IMR-90 (cell line): ENCODE results near the gene PRRC2B. TPM values are rescaled to one million over a fixed set of nuclear protein-coding genes. Genes with fewer than 3 reads are reported as not detected.

Experiments
- ATAC-seq: fragments of 200-7000 bp; cut with Tn5 transposase; 2 replicates; pipeline ENCODE4 v1.9.1; 2020; ENCODE audit warnings: low read depth, mild to moderate bottlenecking, moderate library complexity
- BruUV-seq: library from RNA; stranded (reverse); fragments of 400-500 nt; replicated peaks from 2 replicates; lab custom pipeline; 2021; lab: Mats Ljungman, UMichigan
- CTCF ChIA-PET: fragments of 300-600 bp; formaldehyde crosslinking; extraction: SDS; loops from one replicate; lab custom pipeline; 2021; ENCODE audit warnings: antibody characterized with exemption; lab: Yijun Ruan, JAX
- POLR2A ChIA-PET: fragments of 300-600 bp; sonication (Branson Sonifier 250); formaldehyde crosslinking; loops from one replicate; lab custom pipeline; 2022; ENCODE audit warnings: antibody characterized with exemption; ENCODE audit not compliant: unreplicated experiment; lab: Charles Lee
- DNase-seq: peaks from one replicate; pipeline ENCODE4 v3.0.0; 2013
- H2AFZ ChIP-seq: replicated peaks from 2 replicates; pipeline ENCODE3; 2013; ENCODE audit warnings: low read length, mild to moderate bottlenecking; ENCODE audit not compliant: poor library complexity
- H2AK5ac ChIP-seq: 2 replicates; pipeline ENCODE4 v1.6.1; 2013; ENCODE audit warnings: low read depth, low read length, inconsistent platforms
- H2AK9ac ChIP-seq: replicated peaks from 2 replicates; pipeline ENCODE3; 2013; ENCODE audit warnings: mild to moderate bottlenecking, low read depth, low read length, moderate library complexity; ENCODE audit not compliant: poor library complexity
- H2BK120ac ChIP-seq: 2 replicates; pipeline ENCODE4 v1.6.1; 2013; ENCODE audit warnings: low read depth, low read length, inconsistent platforms
- H2BK15ac ChIP-seq: 3 replicates; pipeline ENCODE4 v1.6.1; 2013; ENCODE audit warnings: low read depth, low read length, inconsistent platforms
- H2BK20ac ChIP-seq: 2 replicates; pipeline ENCODE4 v1.6.1; 2013; ENCODE audit warnings: low read depth, mild to moderate bottlenecking, inconsistent platforms, low read length, moderate library complexity
- H2BK5ac ChIP-seq: 2 replicates; pipeline ENCODE4 v1.6.1; 2013; ENCODE audit warnings: mild to moderate bottlenecking, low read depth, low read length, inconsistent platforms; ENCODE audit not compliant: poor library complexity, severe bottlenecking
- H3K14ac ChIP-seq: replicated peaks from 2 replicates; pipeline ENCODE4 v1.6.1; 2013; ENCODE audit warnings: low read depth, low read length, inconsistent platforms
- H3K18ac ChIP-seq: 2 replicates; pipeline ENCODE4 v1.6.1; 2013; ENCODE audit warnings: low read depth, low read length, control low read depth
- H3K23ac ChIP-seq: 2 replicates; pipeline ENCODE4 v1.6.1; 2013; ENCODE audit warnings: low read depth, low read length, inconsistent platforms
- H3K27ac ChIP-seq: 2 replicates; pipeline ENCODE4 v1.5.1; 2013; ENCODE audit warnings: mild to moderate bottlenecking, control low read depth, low read length; ENCODE audit not compliant: insufficient read depth
- H3K27me3 ChIP-seq: 2 replicates; pipeline ENCODE4 v1.6.1; 2013; ENCODE audit warnings: low read length; ENCODE audit not compliant: control insufficient read depth, insufficient read depth
- H3K36me3 ChIP-seq: 2 replicates; pipeline ENCODE4 v1.6.1; 2013; ENCODE audit warnings: low read length, mixed read lengths; ENCODE audit not compliant: control insufficient read depth, insufficient read depth
- H3K4ac ChIP-seq: 2 replicates; pipeline ENCODE4 v1.6.1; 2013; ENCODE audit warnings: low read depth, low read length, inconsistent platforms
- H3K4me1 ChIP-seq: 2 replicates; pipeline ENCODE4 v1.6.1; 2013; ENCODE audit warnings: low read length, mixed read lengths; ENCODE audit not compliant: control insufficient read depth, insufficient read depth
- H3K4me2 ChIP-seq: 2 replicates; pipeline ENCODE4 v1.6.1; 2013; ENCODE audit warnings: low read depth, mild to moderate bottlenecking, control low read depth, low read length, moderate library complexity
- H3K4me3 ChIP-seq: 2 replicates; pipeline ENCODE4 v1.5.1; 2013; ENCODE audit warnings: low read depth, mild to moderate bottlenecking, control low read depth, low read length, moderate library complexity; ENCODE audit not compliant: insufficient read depth
- H3K56ac ChIP-seq: 2 replicates; pipeline ENCODE4 v1.6.1; 2013; ENCODE audit warnings: low read length, inconsistent platforms; ENCODE audit not compliant: insufficient read depth; ENCODE audit errors: extremely low read depth
- H3K79me1 ChIP-seq, 2 experiments: 2 replicates each; pipeline ENCODE4 v1.6.1; 2013; ENCODE audit warnings: low read length in 2 of 2, inconsistent platforms in 1 of 2, low read depth in 1 of 2
- H3K9ac ChIP-seq: 2 replicates; pipeline ENCODE4 v1.6.1; 2013; ENCODE audit warnings: low read depth, low read length, control low read depth
- H3K9me1 ChIP-seq: 2 replicates; pipeline ENCODE4 v1.6.1; 2013; ENCODE audit warnings: low read length, inconsistent platforms; ENCODE audit not compliant: insufficient read depth
- H3K9me3 ChIP-seq: 2 replicates; pipeline ENCODE4 v1.6.1; 2013; ENCODE audit warnings: low read length; ENCODE audit not compliant: control insufficient read depth, insufficient read depth
- H4K20me1 ChIP-seq: 2 replicates; pipeline ENCODE4 v1.6.1; 2013; ENCODE audit warnings: low read length, inconsistent platforms; ENCODE audit not compliant: insufficient read depth
- H4K5ac ChIP-seq: 2 replicates; pipeline ENCODE4 v1.6.1; 2013; ENCODE audit warnings: mild to moderate bottlenecking, low read depth, low read length, control low read depth
- H4K8ac ChIP-seq, 2 experiments: 2 replicates each; pipeline ENCODE4 v1.6.1; 2013; ENCODE audit warnings: low read depth in 2 of 2, low read length in 2 of 2, control low read depth in 1 of 2, inconsistent platforms in 1 of 2
- H4K91ac ChIP-seq: 2 replicates; pipeline ENCODE4 v1.6.1; 2013; ENCODE audit warnings: low read depth, low read length, inconsistent platforms; ENCODE audit not compliant: insufficient read depth
- BHLHE40 ChIP-seq: fragments of 150-350 bp; IDR thresholded peaks from 2 replicates; pipeline ENCODE4 v1.6.1; 2016; ENCODE audit warnings: mild to moderate bottlenecking, low read depth, low read length
- CEBPB ChIP-seq: IDR thresholded peaks from 2 replicates; pipeline ENCODE4 v1.6.1; 2012; ENCODE audit warnings: low read depth, low read length, improper control_type of control experiment
- CHD1 ChIP-seq: IDR thresholded peaks from 2 replicates; pipeline ENCODE4 v1.6.1; 2012; ENCODE audit warnings: low read depth, low read length, improper control_type of control experiment
- CTCF ChIP-seq: conservative IDR thresholded peaks from 2 replicates; pipeline ENCODE4 v1.5.1; 2012; ENCODE audit warnings: mild to moderate bottlenecking, low read depth, low read length, improper control_type of control experiment
- FOS ChIP-seq: fragments of 150-350 bp; IDR thresholded peaks from 2 replicates; pipeline ENCODE4 v1.6.1; 2016; ENCODE audit warnings: low read depth, low read length
- MAFK ChIP-seq: IDR thresholded peaks from 2 replicates; pipeline ENCODE4 v1.6.1; 2012; ENCODE audit warnings: low read depth, low read length, improper control_type of control experiment
- MAZ ChIP-seq: IDR thresholded peaks from 2 replicates; pipeline ENCODE4 v1.6.1; 2012; ENCODE audit warnings: low read depth, mild to moderate bottlenecking, low read length, improper control_type of control experiment, moderate library complexity, borderline replicate concordance
- MXI1 ChIP-seq: IDR thresholded peaks from 2 replicates; pipeline ENCODE4 v1.6.1; 2012; ENCODE audit warnings: low read depth, mild to moderate bottlenecking, low read length, moderate library complexity, borderline replicate concordance
- NFE2L2 ChIP-seq: fragments of 150-350 bp; IDR thresholded peaks from 2 replicates; pipeline ENCODE4 v1.6.1; 2016; ENCODE audit warnings: low read depth, mild to moderate bottlenecking, low read length
- POLR2A ChIP-seq: IDR thresholded peaks from 2 replicates; pipeline ENCODE4 v1.6.1; 2012; ENCODE audit warnings: mild to moderate bottlenecking, low read depth, low read length
- RAD21 ChIP-seq: IDR thresholded peaks from 2 replicates; pipeline ENCODE4 v1.6.1; 2012; ENCODE audit warnings: low read length, improper control_type of control experiment
- SMC3 ChIP-seq: fragments of 150-350 bp; IDR thresholded peaks from 2 replicates; pipeline ENCODE4 v1.6.1; 2016; ENCODE audit warnings: low read depth, mild to moderate bottlenecking, antibody characterized with exemption, low read length, moderate library complexity
- WGBS, 2 experiments: methylation state at CpG; one replicate each; pipeline versions ENCODE4 v1.1.5 to v1.1.7; 2013; ENCODE audit warnings: missing lambda C conversion rate in 2 of 2; ENCODE audit not compliant: insufficient read length in 1 of 2; ENCODE audit errors: extremely low coverage in 2 of 2; 5-methylcytosine and 5-hydroxymethylcytosine counted together
- dilution Hi-C: fragments of 300-500 bp; cut with HindIII; formaldehyde crosslinking; loops from one replicate; pipeline ENCODE4 v1.14.3; 2018; ENCODE audit warnings: low sequenced_read_pairs; ENCODE audit not compliant: unreplicated experiment
- in situ Hi-C: fragments of 300-500 bp; cut with MboI; formaldehyde crosslinking; loops from 3 replicates; pipeline ENCODE4 v1.14.3; 2019; ENCODE audit warnings: low sequenced_read_pairs, inconsistent platforms, mixed read lengths
- intact Hi-C: fragments of 100-400 bp; cut with micrococcal nuclease; formaldehyde crosslinking; loops from 2 replicates; pipeline ENCODE4 v1.10.0; 2022
- polyA plus RNA-seq, 3 experiments: library from polyadenylated mRNA; depleted of rRNA; stranded (reverse); fragments of >200 nt; gene quantifications; 2 replicates each; pipeline ENCODE4 v1.2.3, GENCODE V29; 2012; ENCODE audit warnings: low replicate concordance in 1 of 3
- total RNA-seq: library from RNA; depleted of rRNA; stranded (reverse); fragments of >200 nt; gene quantifications from 2 replicates; pipeline ENCODE4 v1.2.3, GENCODE V29; 2012
- TF ChIP-seq, protein P1 (sequence below): fragments of 150-350 bp; IDR thresholded peaks from 2 replicates; pipeline ENCODE4 v1.6.1; 2016; ENCODE audit warnings: low read depth, mild to moderate bottlenecking, low read length, moderate library complexity, borderline replicate concordance
- TF ChIP-seq, protein P2 (sequence below): fragments of 150-350 bp; IDR thresholded peaks from 2 replicates; pipeline ENCODE4 v1.6.1; 2017; ENCODE audit warnings: mild to moderate bottlenecking, antibody characterized with exemption, low read length, low read depth

PRRC2B gene
- total and polyA plus RNA-seq, 2 of the 4 experiments (the other 2 are of a cell fraction), result 19.4 to 39.1 TPM

DNA sequence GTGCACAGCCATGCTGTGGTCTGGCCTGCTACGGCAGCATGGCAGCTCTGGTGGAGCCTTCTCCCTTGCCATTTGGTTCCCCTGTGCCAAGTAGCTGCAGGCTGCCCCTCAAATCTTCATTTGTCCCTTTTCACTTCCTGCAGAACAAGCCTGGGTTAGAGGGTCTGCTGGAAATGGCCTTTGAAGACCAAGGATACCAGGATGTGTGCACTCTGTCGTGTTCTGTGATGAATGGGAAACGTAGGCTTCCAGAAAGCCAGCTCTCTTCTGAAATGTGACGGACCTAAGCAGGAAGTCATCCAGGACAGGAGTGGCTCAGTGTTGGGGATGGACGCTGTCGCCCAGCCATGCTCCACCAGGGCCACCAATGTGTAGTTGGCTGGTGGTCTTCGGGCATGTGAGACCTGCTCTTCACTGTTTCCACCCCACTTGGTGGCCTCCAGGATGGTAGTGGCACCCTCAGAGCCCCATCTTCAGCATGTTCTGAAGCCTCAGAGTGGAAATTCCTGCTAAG is 105.4 kb downstream of the PRRC2B start:
- peaks cover 27% of the 10 kb centered on the region for H4K20me1 ChIP-seq
- no TSS peak for BruUV-seq
- dilution Hi-C loops (no loop called here), intact Hi-C loops (no loop called here), in situ Hi-C loops (no loop called here)
- H3K18ac ChIP-seq, result no peak overlapping the region
- H3K4me3 ChIP-seq, result no peak overlapping the region
- no peak overlapping the region for H4K5ac ChIP-seq
- H3K14ac ChIP-seq, result no peak overlapping the region
- H3K9me3 ChIP-seq, result no peaks in the 10 kb centered on the region
- POLR2A ChIA-PET, result no interaction called here
- H3K4me2 ChIP-seq, result no peak overlapping the region
- no peak for ATAC-seq
- WGBS, 2 experiments, result 93% methylated on average over 5 of the region's 7 CpGs; no CpG with 5 or more reads in 1 of the 2 experiments
- no peak for DNase-seq
- TF ChIP-seq SMC3 (no peak), MXI1 (no peak), CEBPB (no peak), POLR2A (no peak), CHD1 (no peak), MAFK (no peak), BHLHE40 (no peak), CTCF (no peak), FOS (no peak), MAZ (no peak), RAD21 (no peak), NFE2L2 (no peak)
- TF ChIP-seq, protein P1, sequence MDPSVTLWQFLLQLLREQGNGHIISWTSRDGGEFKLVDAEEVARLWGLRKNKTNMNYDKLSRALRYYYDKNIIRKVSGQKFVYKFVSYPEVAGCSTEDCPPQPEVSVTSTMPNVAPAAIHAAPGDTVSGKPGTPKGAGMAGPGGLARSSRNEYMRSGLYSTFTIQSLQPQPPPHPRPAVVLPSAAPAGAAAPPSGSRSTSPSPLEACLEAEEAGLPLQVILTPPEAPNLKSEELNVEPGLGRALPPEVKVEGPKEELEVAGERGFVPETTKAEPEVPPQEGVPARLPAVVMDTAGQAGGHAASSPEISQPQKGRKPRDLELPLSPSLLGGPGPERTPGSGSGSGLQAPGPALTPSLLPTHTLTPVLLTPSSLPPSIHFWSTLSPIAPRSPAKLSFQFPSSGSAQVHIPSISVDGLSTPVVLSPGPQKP, result no peak
- TF ChIP-seq, protein P2, sequence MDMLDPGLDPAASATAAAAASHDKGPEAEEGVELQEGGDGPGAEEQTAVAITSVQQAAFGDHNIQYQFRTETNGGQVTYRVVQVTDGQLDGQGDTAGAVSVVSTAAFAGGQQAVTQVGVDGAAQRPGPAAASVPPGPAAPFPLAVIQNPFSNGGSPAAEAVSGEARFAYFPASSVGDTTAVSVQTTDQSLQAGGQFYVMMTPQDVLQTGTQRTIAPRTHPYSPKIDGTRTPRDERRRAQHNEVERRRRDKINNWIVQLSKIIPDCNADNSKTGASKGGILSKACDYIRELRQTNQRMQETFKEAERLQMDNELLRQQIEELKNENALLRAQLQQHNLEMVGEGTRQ, result no peak
- no peaks in the 10 kb centered on the region for H3K27me3 ChIP-seq
- no peak overlapping the region for H3K9ac ChIP-seq
- H2AFZ ChIP-seq, result no peak overlapping the region
- no peak overlapping the region for H2AK5ac ChIP-seq
- no peak overlapping the region for H2AK9ac ChIP-seq
- H4K8ac ChIP-seq, result no peak overlapping the region
- peaks cover 12 to 44% of the 10 kb centered on the region in 2 experiments for H3K79me1 ChIP-seq
- H4K91ac ChIP-seq, result no peak overlapping the region
- CTCF ChIA-PET, result no interaction called here
- H2BK5ac ChIP-seq, result no peak overlapping the region
- no peak overlapping the region for H2BK15ac ChIP-seq
- peaks cover 6% of the 10 kb centered on the region; the same call in 1 of the 2 replicates for H3K4me1 ChIP-seq
- H3K27ac ChIP-seq, result no peak overlapping the region
- no peak overlapping the region for H3K23ac ChIP-seq
- no peak overlapping the region for H2BK20ac ChIP-seq
- no peak overlapping the region for H3K4ac ChIP-seq
- H3K36me3 ChIP-seq, result peaks cover 55% of the 10 kb centered on the region
- no peak overlapping the region for H3K56ac ChIP-seq
- peaks cover 7% of the 10 kb centered on the region; the same call in 1 of the 2 replicates for H3K9me1 ChIP-seq
- H2BK120ac ChIP-seq, result no peak overlapping the region
